GM23338 (cell line): ENCODE data around the gene BIRC7. TPM values are rescaled to one million over a fixed set of nuclear protein-coding genes. Genes with fewer than 3 reads are reported as not detected.

Source experiments
- ATAC-seq: fragments of 200-7000 bp; cut with Tn5 transposase; 3 replicates; pipeline ENCODE4 v1.9.1; 2020
- DNase-seq: peaks from one replicate; pipeline ENCODE4 v3.0.0-alpha.2; 2015; ENCODE audit warnings: low spot score
- H2AFZ ChIP-seq: fragments of 200-600 bp; sonication (generic); 2 replicates; pipeline ENCODE4 v1.8.0; 2016; ENCODE audit warnings: antibody characterized with exemption, mild to moderate bottlenecking, moderate library complexity
- H3F3A ChIP-seq: fragments of 200-600 bp; sonication (generic); replicated peaks from 2 replicates; pipeline ENCODE4 v1.8.0; 2017; ENCODE audit warnings: antibody characterized with exemption, mixed run types, low read depth
- H3K27ac ChIP-seq: fragments of 200-600 bp; sonication (generic); 2 replicates; pipeline ENCODE4 v1.6.1; 2016; ENCODE audit warnings: low read depth
- H3K27me3 ChIP-seq: fragments of 200-600 bp; sonication (generic); 2 replicates; pipeline ENCODE4 v1.8.0; 2016; ENCODE audit warnings: mild to moderate bottlenecking, mixed run types, moderate library complexity; ENCODE audit not compliant: insufficient read depth
- H3K36me3 ChIP-seq: fragments of 200-600 bp; sonication (generic); 2 replicates; pipeline ENCODE4 v1.8.0; 2016; ENCODE audit warnings: mild to moderate bottlenecking; ENCODE audit not compliant: insufficient read depth
- H3K4me1 ChIP-seq: fragments of 200-600 bp; sonication (generic); 2 replicates; pipeline ENCODE4 v1.8.0; 2016; ENCODE audit warnings: mild to moderate bottlenecking, moderate library complexity; ENCODE audit not compliant: insufficient read depth
- H3K4me2 ChIP-seq: fragments of 200-600 bp; sonication (generic); 2 replicates; pipeline ENCODE4 v1.7.1; 2017; ENCODE audit warnings: mixed run types
- H3K4me3 ChIP-seq: fragments of 200-600 bp; sonication (generic); 2 replicates; pipeline ENCODE4 v1.6.1; 2016; ENCODE audit warnings: mixed run types
- H3K79me2 ChIP-seq: fragments of 200-600 bp; sonication (generic); replicated peaks from 2 replicates; pipeline ENCODE4 v1.8.0; 2017; ENCODE audit warnings: mild to moderate bottlenecking; ENCODE audit not compliant: insufficient read depth
- H3K9me2 ChIP-seq: fragments of 200-600 bp; sonication (generic); 2 replicates; pipeline ENCODE4 v1.8.0; 2017; ENCODE audit not compliant: insufficient read depth
- H4K20me1 ChIP-seq: fragments of 200-600 bp; sonication (generic); replicated peaks from 2 replicates; pipeline ENCODE4 v1.8.0; 2017; ENCODE audit warnings: mild to moderate bottlenecking; ENCODE audit not compliant: insufficient read depth
- H3K27ac Mint-ChIP-seq: 2 replicates; pipeline ENCODE4 v1.8.0; 2020; ENCODE audit warnings: inconsistent platforms, mild to moderate bottlenecking, moderate library complexity, mixed read lengths
- H3K27me3 Mint-ChIP-seq: 3 replicates; pipeline ENCODE4 v1.8.0; 2022; ENCODE audit warnings: low read depth, mild to moderate bottlenecking, moderate library complexity, mixed read lengths, inconsistent platforms; ENCODE audit not compliant: insufficient read depth, poor library complexity
- H3K36me3 Mint-ChIP-seq: 3 replicates; pipeline ENCODE4 v1.8.0; 2021; ENCODE audit warnings: low read depth, mild to moderate bottlenecking, inconsistent platforms, moderate library complexity, mixed read lengths
- H3K4me1 Mint-ChIP-seq: 3 replicates; pipeline ENCODE4 v1.8.0; 2020; ENCODE audit warnings: mild to moderate bottlenecking, inconsistent platforms, mixed read lengths
- H3K4me3 Mint-ChIP-seq: 3 replicates; pipeline ENCODE4 v1.8.0; 2021; ENCODE audit warnings: moderate library complexity, mild to moderate bottlenecking, inconsistent platforms, mixed read lengths
- H3K9me3 Mint-ChIP-seq: 3 replicates; pipeline ENCODE4 v1.8.0; 2020; ENCODE audit warnings: moderate library complexity, mild to moderate bottlenecking, inconsistent platforms, mixed read lengths
- CREB1 ChIP-seq: fragments of 250-450 bp; sonication (Bioruptor Pico); IDR thresholded peaks from 2 replicates; pipeline ENCODE4 v1.5.0; 2020; ENCODE audit warnings: low read depth, mild to moderate bottlenecking, moderate library complexity
- EZH2phosphoT487 ChIP-seq: fragments of 200-600 bp; sonication (generic); IDR thresholded peaks from one replicate; pipeline ENCODE4 v1.8.1; 2018; ENCODE audit warnings: antibody characterized with exemption; ENCODE audit not compliant: unreplicated experiment
- JUNB ChIP-seq: IDR thresholded peaks from one replicate; pipeline ENCODE4 v1.6.1; 2016; ENCODE audit warnings: antibody characterized with exemption; ENCODE audit not compliant: unreplicated experiment
- NANOG ChIP-seq: IDR thresholded peaks from 2 replicates; pipeline ENCODE4 v1.6.1; 2016; ENCODE audit warnings: antibody characterized with exemption, borderline replicate concordance
- POLR2AphosphoS5 ChIP-seq: IDR thresholded peaks from 2 replicates; pipeline ENCODE4 v1.6.1; 2016; ENCODE audit warnings: antibody characterized with exemption, low read depth
- STAT1 ChIP-seq: IDR thresholded peaks from one replicate; pipeline ENCODE4 v1.6.1; 2016; ENCODE audit warnings: antibody characterized with exemption; ENCODE audit not compliant: unreplicated experiment
- ZNF114 ChIP-seq: fragments of 250-450 bp; sonication (Bioruptor Pico); IDR thresholded peaks from 2 replicates; pipeline ENCODE4 v1.5.0; 2020; ENCODE audit warnings: mild to moderate bottlenecking, moderate library complexity
- ZNF331 ChIP-seq: fragments of 250-450 bp; sonication (Bioruptor Pico); IDR thresholded peaks from 2 replicates; pipeline ENCODE4 v1.5.0; 2020; ENCODE audit warnings: low read depth, mild to moderate bottlenecking, moderate library complexity
- polyA plus RNA-seq: library from polyadenylated mRNA; unstranded; fragments of >200 nt; fragmentation: Nextera tagmentation; extraction: Ambion mirVana; gene quantifications from 2 replicates; pipeline ENCODE4 v1.2.1, GENCODE V29; 2016
- total RNA-seq: library from RNA; depleted of rRNA; stranded (reverse); fragments of >200 nt; shearing (Covaris generic); gene quantifications from 2 replicates; pipeline ENCODE4 v1.2.3, GENCODE V29; 2014
- TF ChIP-seq, protein P1 (sequence below), 2 experiments: fragments of 200-600 bp in 1 of 2; sonication (generic) in 1 of 2; conservative IDR thresholded peaks; 2 replicates each; pipeline versions ENCODE4 v1.5.1 to v1.6.1; 2016 to 2017; ENCODE audit warnings: antibody characterized with exemption in 2 of 2, low read depth in 2 of 2, mild to moderate bottlenecking in 2 of 2, moderate library complexity in 1 of 2
- TF ChIP-seq, protein P2 (sequence below): IDR thresholded peaks from 2 replicates; pipeline ENCODE4 v1.6.1; 2016; ENCODE audit warnings: antibody characterized with exemption
- TF ChIP-seq, protein P3 (sequence below): IDR thresholded peaks from one replicate; pipeline ENCODE4 v1.6.1; 2018; ENCODE audit warnings: antibody characterized with exemption; ENCODE audit not compliant: unreplicated experiment

The BIRC7 gene
- total and polyA plus RNA-seq, 2 experiments from 2014 or later: 0.16 to 0.24 TPM

DNA sequence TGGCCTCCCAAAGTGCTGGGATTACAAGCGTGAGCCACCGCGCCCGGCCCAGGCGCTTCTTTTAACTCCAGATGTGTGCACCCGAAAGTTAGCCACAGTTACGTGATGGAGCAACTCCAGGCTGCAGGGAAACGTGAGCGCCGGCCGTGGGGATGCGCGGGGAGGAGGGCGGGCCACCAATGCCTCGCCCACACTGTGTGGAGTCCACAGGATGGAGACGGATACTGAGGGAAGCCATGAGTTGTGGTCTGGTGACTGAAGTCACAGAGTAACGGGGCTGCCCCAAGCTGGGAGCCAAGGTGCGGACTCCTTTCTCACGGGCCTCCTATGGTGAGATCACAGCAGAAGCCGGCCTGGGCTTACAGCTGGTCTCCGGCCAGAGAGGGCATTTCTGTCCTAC lies 43.0 kb upstream of the BIRC7 start (continued):
- TF ChIP-seq, protein P1, sequence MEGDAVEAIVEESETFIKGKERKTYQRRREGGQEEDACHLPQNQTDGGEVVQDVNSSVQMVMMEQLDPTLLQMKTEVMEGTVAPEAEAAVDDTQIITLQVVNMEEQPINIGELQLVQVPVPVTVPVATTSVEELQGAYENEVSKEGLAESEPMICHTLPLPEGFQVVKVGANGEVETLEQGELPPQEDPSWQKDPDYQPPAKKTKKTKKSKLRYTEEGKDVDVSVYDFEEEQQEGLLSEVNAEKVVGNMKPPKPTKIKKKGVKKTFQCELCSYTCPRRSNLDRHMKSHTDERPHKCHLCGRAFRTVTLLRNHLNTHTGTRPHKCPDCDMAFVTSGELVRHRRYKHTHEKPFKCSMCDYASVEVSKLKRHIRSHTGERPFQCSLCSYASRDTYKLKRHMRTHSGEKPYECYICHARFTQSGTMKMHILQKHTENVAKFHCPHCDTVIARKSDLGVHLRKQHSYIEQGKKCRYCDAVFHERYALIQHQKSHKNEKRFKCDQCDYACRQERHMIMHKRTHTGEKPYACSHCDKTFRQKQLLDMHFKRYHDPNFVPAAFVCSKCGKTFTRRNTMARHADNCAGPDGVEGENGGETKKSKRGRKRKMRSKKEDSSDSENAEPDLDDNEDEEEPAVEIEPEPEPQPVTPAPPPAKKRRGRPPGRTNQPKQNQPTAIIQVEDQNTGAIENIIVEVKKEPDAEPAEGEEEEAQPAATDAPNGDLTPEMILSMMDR (conservative IDR thresholded peaks at IDR 0.05; ENCODE audit: low read depth in 2 of 2): no peak
- TF ChIP-seq, protein P2, sequence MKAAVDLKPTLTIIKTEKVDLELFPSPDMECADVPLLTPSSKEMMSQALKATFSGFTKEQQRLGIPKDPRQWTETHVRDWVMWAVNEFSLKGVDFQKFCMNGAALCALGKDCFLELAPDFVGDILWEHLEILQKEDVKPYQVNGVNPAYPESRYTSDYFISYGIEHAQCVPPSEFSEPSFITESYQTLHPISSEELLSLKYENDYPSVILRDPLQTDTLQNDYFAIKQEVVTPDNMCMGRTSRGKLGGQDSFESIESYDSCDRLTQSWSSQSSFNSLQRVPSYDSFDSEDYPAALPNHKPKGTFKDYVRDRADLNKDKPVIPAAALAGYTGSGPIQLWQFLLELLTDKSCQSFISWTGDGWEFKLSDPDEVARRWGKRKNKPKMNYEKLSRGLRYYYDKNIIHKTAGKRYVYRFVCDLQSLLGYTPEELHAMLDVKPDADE: no peak
- TF ChIP-seq POLR2AphosphoS5 (no peak), STAT1 (no peak), EZH2phosphoT487 (no peak), ZNF114 (no peak), CREB1 (CRISPR knock-in tag) (no peak), ZNF331 (no peak), NANOG (no peak)
- TF ChIP-seq, protein P3, sequence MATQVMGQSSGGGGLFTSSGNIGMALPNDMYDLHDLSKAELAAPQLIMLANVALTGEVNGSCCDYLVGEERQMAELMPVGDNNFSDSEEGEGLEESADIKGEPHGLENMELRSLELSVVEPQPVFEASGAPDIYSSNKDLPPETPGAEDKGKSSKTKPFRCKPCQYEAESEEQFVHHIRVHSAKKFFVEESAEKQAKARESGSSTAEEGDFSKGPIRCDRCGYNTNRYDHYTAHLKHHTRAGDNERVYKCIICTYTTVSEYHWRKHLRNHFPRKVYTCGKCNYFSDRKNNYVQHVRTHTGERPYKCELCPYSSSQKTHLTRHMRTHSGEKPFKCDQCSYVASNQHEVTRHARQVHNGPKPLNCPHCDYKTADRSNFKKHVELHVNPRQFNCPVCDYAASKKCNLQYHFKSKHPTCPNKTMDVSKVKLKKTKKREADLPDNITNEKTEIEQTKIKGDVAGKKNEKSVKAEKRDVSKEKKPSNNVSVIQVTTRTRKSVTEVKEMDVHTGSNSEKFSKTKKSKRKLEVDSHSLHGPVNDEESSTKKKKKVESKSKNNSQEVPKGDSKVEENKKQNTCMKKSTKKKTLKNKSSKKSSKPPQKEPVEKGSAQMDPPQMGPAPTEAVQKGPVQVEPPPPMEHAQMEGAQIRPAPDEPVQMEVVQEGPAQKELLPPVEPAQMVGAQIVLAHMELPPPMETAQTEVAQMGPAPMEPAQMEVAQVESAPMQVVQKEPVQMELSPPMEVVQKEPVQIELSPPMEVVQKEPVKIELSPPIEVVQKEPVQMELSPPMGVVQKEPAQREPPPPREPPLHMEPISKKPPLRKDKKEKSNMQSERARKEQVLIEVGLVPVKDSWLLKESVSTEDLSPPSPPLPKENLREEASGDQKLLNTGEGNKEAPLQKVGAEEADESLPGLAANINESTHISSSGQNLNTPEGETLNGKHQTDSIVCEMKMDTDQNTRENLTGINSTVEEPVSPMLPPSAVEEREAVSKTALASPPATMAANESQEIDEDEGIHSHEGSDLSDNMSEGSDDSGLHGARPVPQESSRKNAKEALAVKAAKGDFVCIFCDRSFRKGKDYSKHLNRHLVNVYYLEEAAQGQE: no peak

DNA sequence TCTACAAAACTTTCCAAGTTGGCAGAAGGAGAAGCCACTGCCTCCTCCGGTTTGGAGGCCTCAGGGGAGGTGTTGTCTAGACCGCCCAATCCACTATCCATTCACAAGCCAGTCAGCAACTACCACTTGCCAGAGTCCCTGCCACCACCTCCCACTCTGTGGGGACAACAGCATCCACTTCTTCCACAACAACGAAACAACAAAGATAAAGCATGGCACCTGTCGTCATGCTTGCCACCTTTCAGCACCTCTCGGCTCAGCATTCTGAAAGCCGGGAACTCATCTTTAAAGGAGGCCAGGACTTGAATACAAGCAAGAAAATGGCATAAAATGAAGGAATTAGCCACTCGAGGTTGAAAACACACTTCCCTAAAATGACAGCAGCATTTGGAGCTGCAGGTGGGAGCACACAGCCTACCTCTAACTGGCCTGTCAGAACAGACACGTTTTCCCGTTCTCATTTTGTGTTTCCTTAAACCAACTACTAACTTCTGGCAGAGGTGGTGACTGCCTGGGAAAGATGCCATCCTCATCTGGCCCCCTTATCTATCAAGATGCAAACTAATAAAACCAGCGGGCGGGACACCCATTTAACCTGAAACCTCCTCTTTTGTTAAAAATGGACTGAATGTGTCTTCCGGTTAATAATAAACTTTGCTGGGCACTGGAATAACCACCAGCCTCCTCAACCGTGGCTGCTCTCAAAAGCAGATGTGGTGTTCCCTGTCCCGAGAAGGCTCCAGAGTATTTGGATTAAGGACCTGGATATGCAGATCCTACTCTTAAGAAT lies 41.5 kb upstream of the BIRC7 start:
- Histone ChIP-seq H3K27me3 (no peaks in the 10 kb centered on the region), H3K36me3 (peaks cover 7% of the 10 kb centered on the region; the same call in 1 of the 2 replicates), H2AFZ (no peak overlapping the region), H3K9me2 (no peaks in the 10 kb centered on the region), H3K4me1 (peaks cover 11% of the 10 kb centered on the region), H3F3A (0 out of 2 replicates have a peak, but pooled peaks cover 10% of the 10 kb centered on the region), H3K79me2 (peaks cover 46% of the 10 kb centered on the region), H3K4me2 (no peak overlapping the region), H3K27ac (peak overlapping the region; percentile 32; the same call in 1 of the 2 replicates), H3K4me3 (no peak overlapping the region), H4K20me1 (peaks cover 39% of the 10 kb centered on the region)
- TF ChIP-seq, protein P1 (conservative IDR thresholded peaks at IDR 0.05; ENCODE audit: low read depth in 2 of 2): no peak
- TF ChIP-seq NANOG: no peak
- TF ChIP-seq JUNB: no peak
- TF ChIP-seq ZNF331: no peak
- no peak for TF ChIP-seq CREB1 (CRISPR knock-in tag)
- no peak for ATAC-seq
- H3K4me1 Mint-ChIP-seq: peaks cover 24% of the 10 kb centered on the region; the same call in 2 of the 3 replicates
- no peak for DNase-seq
- no peaks in the 10 kb centered on the region for H3K9me3 Mint-ChIP-seq
- peaks cover 21% of the 10 kb centered on the region for H3K27me3 Mint-ChIP-seq
- no peak overlapping the region for H3K4me3 Mint-ChIP-seq
- peaks cover 32% of the 10 kb centered on the region for H3K36me3 Mint-ChIP-seq
- no peak overlapping the region for H3K27ac Mint-ChIP-seq
